ENCODE measurements around the gene KRT82. TPM values are rescaled to one million over a fixed set of nuclear protein-coding genes. Genes with fewer than 3 reads are reported as not detected.
"Not testable (repeated sequence)": the region's sequence is repeated elsewhere in the genome, so short reads cannot be mapped to it uniquely, and the experiment has no call there.

KRT82 gene
- total and polyA plus RNA-seq, 8 donors: not detected

GRCh38 chr12:52346593-52346992, 59.5 kb downstream of the KRT82 start:
- peak; percentile 74 for ATAC-seq
- peak in 1 of 4 donors; percentile 65 for DNase-seq
- no peak overlapping the region for H3K27ac ChIP-seq

GRCh38 chr12:52345041-52345440, 61.1 kb downstream of the KRT82 start:
- H3K27ac ChIP-seq; H3K36me3 ChIP-seq; H3K4me3 ChIP-seq; H3K9me3 ChIP-seq; DNase-seq; H3K4me1 ChIP-seq; H3K27me3 ChIP-seq; ATAC-seq; intact Hi-C loops (cut with DNase I): not testable (repeated sequence)

More at GRCh38 chr12:52346593-52346992, 59.5 kb downstream of the KRT82 start:
- intact Hi-C loops (cut with DNase I): no loop called here
- no peak for TF ChIP-seq CTCF (IDR thresholded peaks at IDR 0.05)
- Histone ChIP-seq H3K36me3 (no peaks in the 10 kb centered on the region), H3K4me1 (peaks cover 0 to 6% of the 10 kb centered on the region in 2 donors), H3K27me3 (no peaks in the 10 kb centered on the region), H3K9me3 (peaks cover 0 to 3% of the 10 kb centered on the region in 2 donors), H3K4me3 (no peak overlapping the region)

- intact Hi-C loops (cut with DNase I): no loop called here
- Histone ChIP-seq H3K4me3 (no peak overlapping the region), H3K4me1 (peaks cover 0 to 6% of the 10 kb centered on the region in 2 donors), H3K27ac (no peak overlapping the region), H3K9me3 (peaks cover 0 to 3% of the 10 kb centered on the region in 2 donors), H3K36me3 (no peaks in the 10 kb centered on the region), H3K27me3 (peaks cover 0 to 5% of the 10 kb centered on the region in 2 donors)
- DNase-seq (no peak), ATAC-seq (no peak)
- no peak for TF ChIP-seq CTCF (IDR thresholded peaks at IDR 0.05)
These were observed 62.0 kb downstream of the KRT82 start for GRCh38 chr12:52344111-52344510.

Other genes starting within 250 kb of the KRT82 start
- gene KRT80, start 214.3 kb downstream of the KRT82 start, total RNA-seq: 10 to 100 TPM; 27.6 to 30.1 TPM
- gene KRT80, start 214.3 kb downstream of the KRT82 start, polyA plus RNA-seq (ENCODE audit: insufficient read length in 6 of 6): 1 to 10 TPM in 2 of 6 donors, under 1 TPM in 4; 0.59 to 1.9 (median 0.77) TPM
- 1,000 to 10,000 TPM; 1,945 to 1,968 TPM for gene KRT7, start 173.1 kb downstream of the KRT82 start, total RNA-seq
- 10 to 100 TPM; 15.2 to 48.4 (median 22.9) TPM for gene KRT7, start 173.1 kb downstream of the KRT82 start, polyA plus RNA-seq (ENCODE audit: insufficient read length in 6 of 6)
- gene KRT86, start 131.7 kb downstream of the KRT82 start, total RNA-seq: 1 to 10 TPM in 1 of 2 donors, under 1 TPM in 1; 0.97 to 1.7 TPM
- under 1 TPM in 5 of 6 donors, not detected in 1; 0.07 to 0.62 (median 0.14) TPM for gene KRT86, start 131.7 kb downstream of the KRT82 start, polyA plus RNA-seq (ENCODE audit: insufficient read length in 6 of 6)
- gene KRT81, start 114.8 kb downstream of the KRT82 start, total RNA-seq: not detected
- gene KRT81, start 114.8 kb downstream of the KRT82 start, polyA plus RNA-seq (ENCODE audit: insufficient read length in 6 of 6): under 1 TPM in 2 of 6 donors, not detected in 4; 0.12 to 0.26 TPM
- not detected for gene KRT83, start 84.9 kb downstream of the KRT82 start, total RNA-seq
- gene KRT83, start 84.9 kb downstream of the KRT82 start, polyA plus RNA-seq (ENCODE audit: insufficient read length in 6 of 6): not detected
- not detected for gene KRT85, start 38.9 kb downstream of the KRT82 start, total RNA-seq
- under 1 TPM in 2 of 6 donors, not detected in 4; 0.14 to 0.26 TPM for gene KRT85, start 38.9 kb downstream of the KRT82 start, polyA plus RNA-seq (ENCODE audit: insufficient read length in 6 of 6)
- not detected for gene KRT84, start 20.7 kb downstream of the KRT82 start, total RNA-seq
- not detected for gene KRT84, start 20.7 kb downstream of the KRT82 start, polyA plus RNA-seq (ENCODE audit: insufficient read length in 6 of 6)
- not detected for gene KRT75, start 28.0 kb upstream of the KRT82 start, total RNA-seq
- gene KRT75, start 28.0 kb upstream of the KRT82 start, polyA plus RNA-seq (ENCODE audit: insufficient read length in 6 of 6): not detected
- not detected for gene KRT6B, start 45.8 kb upstream of the KRT82 start, total RNA-seq
- gene KRT6B, start 45.8 kb upstream of the KRT82 start, polyA plus RNA-seq (ENCODE audit: insufficient read length in 6 of 6): not detected
- gene KRT6C, start 67.5 kb upstream of the KRT82 start, total RNA-seq: not detected
- not detected for gene KRT6C, start 67.5 kb upstream of the KRT82 start, polyA plus RNA-seq (ENCODE audit: insufficient read length in 6 of 6)
- 10 to 100 TPM; 24.4 to 32.0 TPM for gene KRT6A, start 86.9 kb upstream of the KRT82 start, total RNA-seq
- gene KRT6A, start 86.9 kb upstream of the KRT82 start, polyA plus RNA-seq (ENCODE audit: insufficient read length in 6 of 6): not detected
- gene KRT5, start 114.1 kb upstream of the KRT82 start, total RNA-seq: 1 to 10 TPM in 1 of 2 donors, under 1 TPM in 1; 0.79 to 9.8 TPM
- under 1 TPM in 5 of 6 donors, not detected in 1; 0.30 to 0.85 (median 0.35) TPM for gene KRT5, start 114.1 kb upstream of the KRT82 start, polyA plus RNA-seq (ENCODE audit: insufficient read length in 6 of 6)
- not detected for gene KRT71, start 146.8 kb upstream of the KRT82 start, total RNA-seq
- under 1 TPM in 4 of 6 donors, not detected in 2; 0.10 to 0.18 (median 0.15) TPM for gene KRT71, start 146.8 kb upstream of the KRT82 start, polyA plus RNA-seq (ENCODE audit: insufficient read length in 6 of 6)
- gene KRT74, start 167.5 kb upstream of the KRT82 start, total RNA-seq: not detected
- gene KRT74, start 167.5 kb upstream of the KRT82 start, polyA plus RNA-seq (ENCODE audit: insufficient read length in 6 of 6): not detected
- gene KRT72, start 195.1 kb upstream of the KRT82 start, total RNA-seq: not detected
- under 1 TPM; 0.08 to 0.30 (median 0.21) TPM for gene KRT72, start 195.1 kb upstream of the KRT82 start, polyA plus RNA-seq (ENCODE audit: insufficient read length in 6 of 6)
- gene KRT73, start 212.2 kb upstream of the KRT82 start, total RNA-seq: not detected
- gene KRT73, start 212.2 kb upstream of the KRT82 start, polyA plus RNA-seq (ENCODE audit: insufficient read length in 6 of 6): under 1 TPM; 0.06 to 0.34 (median 0.20) TPM
- gene KRT2, start 245.9 kb upstream of the KRT82 start, total RNA-seq: not detected
- gene KRT2, start 245.9 kb upstream of the KRT82 start, polyA plus RNA-seq (ENCODE audit: insufficient read length in 6 of 6): not detected

Data from left lung (tissue), 10 donors.